Activated CD8-positive, alpha-beta memory T cell treated with anti-CD3 and anti-CD28 coated beads, Interleukin-2, amount 50 U/mL, for 48 hours (primary cell): ENCODE results near the gene DPF3.

Source experiments
- DNase-seq: peaks from one replicate; pipeline ENCODE4 v3.0.0-alpha.2; 2020

DPF3 gene

DNA sequence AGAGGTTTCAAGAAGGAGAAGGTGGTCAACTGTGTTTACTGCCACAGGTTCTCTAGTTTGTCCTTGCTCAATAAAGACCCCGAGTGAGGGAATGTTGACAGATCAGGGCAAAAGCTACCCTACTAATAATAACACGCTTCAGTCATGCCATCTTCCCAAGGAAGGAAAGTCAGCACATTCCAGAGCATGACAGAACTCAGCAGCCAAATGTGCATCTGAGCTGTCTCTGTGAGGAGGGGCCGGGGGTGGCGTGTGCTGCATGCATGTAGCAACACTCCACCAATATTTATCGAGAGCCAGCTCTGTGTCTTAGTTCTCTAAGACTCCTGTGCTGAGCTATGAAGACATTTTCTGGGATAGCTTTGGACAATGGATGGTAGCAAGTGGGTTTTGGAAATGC, 260.4 kb downstream of the DPF3 start:
- no peak for DNase-seq

DNA sequence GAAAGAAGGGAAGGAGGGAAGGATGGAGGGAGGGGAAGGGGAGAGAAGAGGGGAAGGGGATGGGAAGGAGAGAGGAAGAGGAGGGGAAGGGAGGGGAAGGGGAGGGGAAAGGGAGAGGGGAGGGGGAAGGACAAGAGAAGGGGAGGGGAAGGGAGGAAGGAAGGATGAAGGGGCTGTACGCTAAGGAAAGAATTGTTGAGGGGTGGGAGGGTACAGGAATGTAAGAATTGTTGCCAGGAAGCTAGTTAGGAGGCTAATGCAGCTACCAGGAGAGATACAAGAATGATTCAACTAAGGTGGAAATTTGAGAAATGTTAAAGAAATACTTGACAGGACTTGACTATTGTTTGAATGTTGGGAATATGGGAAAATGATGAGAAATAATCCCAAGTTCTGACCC, 261.2 kb downstream of the DPF3 start:
- DNase-seq = no peak

DNA sequence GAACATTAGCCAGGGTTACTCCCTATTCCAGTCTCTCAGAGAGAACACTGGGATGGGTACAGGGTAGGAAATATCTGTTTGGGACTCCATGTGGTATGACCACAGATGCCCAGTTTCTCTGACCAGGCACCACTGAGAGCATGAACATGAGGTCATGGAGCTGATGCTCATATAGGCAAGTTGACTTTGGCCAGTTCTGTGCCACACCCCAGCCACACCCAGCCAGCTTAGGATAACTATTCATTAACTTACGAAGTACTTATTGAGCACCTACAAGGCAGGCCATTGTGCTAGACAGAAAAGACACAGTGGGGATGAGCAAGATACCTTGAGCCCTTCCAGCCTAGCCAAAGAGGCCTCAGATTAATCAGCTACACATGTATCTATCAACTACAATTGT, 262.5 kb downstream of the DPF3 start:
- no peak for DNase-seq

DNA sequence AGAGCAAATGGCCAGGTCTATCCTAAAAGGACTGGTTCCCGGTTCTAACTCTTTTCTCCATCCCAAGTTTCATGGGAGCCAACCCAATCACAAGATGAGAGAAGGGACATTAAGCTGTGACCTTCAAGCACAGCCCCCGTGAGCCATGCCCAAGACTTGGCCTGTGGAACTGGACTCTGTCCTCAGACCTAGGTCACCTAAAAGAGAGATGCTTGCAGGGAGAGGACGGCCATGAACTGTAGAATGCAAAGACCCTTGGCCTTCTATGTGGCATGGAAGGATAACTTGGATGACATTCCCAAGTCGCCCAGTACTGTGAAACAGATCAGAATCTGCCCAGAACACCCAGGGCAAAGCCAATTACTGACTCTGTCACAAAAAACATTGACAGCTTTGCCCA, 263.5 kb downstream of the DPF3 start:
- no peak for DNase-seq

DNA sequence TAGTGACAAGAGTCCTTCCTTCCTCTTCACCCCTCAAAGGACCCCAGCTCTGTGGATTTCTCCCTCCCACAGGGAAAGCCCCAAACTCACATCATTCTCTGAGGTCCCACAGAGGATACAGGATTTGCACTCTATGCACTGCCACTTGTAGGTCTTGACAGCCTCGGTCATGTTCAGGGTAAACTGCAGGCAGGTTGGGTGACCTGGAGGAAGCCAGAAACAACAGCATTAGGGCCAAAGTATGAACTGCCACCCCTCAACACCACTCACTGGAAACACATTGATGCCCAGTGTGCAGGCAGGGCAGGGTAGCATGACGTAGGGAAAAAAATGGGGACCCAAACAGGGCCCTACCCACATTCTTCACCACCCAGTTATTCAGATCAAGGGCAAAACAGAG, 264.4 kb downstream of the DPF3 start:
- DNase-seq = no peak

DNA sequence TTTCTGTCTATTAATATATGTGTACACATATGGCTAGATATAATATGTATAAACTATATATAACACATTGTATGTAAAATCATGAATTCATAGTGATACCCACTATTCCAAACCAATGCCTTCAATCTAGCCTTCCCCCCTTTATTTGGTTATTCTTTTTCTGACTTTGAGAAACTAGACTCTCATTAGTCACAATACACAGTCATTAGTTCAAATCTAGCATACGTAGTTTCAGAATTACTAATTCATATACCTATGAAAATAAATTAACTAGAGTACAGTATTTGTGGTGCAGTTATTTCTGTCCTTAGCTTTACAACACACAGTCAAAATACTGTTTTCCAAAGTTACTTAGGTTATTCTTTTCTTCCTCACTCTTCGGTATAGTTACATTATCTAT, 268.2 kb downstream of the DPF3 start:
- DNase-seq = no peak

DNA sequence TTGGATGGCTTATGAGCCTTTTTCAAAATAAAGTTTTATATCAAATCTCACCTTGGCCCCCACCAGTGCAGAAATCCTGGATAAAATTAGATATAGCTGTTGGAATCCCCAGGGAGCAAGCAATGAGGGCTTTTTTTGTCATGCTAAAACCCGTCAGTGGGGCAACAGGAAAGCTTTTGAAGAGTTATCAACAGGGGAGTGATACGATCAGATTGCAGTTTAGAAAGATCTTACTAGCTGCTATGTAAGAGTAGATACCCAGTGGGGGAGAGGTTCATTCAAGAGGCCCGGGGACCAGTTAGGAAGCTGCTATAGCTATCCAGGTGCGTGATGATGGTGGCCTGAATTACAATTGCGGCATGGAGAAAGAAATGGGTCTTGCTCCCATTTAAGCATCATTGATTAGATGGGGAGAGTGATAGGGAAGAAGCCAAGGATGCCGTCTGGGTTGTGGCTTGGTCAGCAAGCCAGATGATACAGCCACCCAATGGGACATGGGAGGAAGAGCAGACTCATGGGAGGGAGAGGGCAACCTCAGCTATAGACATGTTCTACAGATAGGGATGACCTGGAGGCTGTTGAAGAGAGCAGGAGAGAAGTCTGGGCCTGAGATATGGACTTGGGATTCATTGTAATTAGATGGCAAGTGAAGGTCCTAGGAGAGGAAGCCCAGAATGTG, 272.4 kb downstream of the DPF3 start:
- DNase-seq = no peak

DNA sequence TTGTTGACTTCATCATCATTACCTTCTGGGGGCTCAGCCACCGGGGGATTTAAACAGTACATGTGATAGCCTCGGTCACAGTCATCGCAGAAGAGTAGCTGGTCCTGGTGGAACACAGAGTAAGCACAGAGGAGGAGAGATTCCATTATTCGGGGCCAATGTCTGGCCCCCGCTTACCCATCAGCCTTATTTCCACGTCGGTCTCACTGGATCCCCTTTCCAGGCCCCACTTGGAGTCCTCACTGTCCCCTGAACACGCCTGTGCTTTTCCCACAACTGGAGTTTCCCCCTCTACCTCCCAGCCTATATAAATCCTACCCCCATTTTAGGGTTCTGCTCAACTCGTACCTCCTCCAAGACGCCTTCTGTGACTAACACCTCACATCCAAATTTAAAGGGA, 274.0 kb downstream of the DPF3 start:
- DNase-seq = no peak

DNA sequence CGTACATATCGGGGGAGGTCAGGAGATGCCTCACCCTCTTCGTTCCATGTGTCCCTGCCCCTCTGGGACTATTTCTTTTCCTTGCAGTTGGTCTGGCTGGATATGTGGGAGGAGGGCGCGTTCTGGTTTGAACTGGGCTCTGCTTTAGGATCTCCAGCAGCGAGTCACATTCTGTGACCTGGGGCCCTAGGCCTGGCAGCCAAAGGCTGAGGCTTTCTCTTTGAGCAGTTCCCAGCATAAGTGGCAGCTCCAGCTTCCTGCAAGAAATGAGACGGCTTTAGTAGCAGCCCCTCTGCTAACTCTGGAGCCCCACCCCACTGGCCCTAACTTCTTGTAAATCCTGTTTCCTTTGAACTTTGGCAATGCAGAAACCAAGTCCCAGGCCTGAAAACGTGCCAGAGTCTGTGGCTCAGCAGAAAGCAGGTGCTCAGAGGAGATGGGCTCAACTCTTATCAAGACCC, 274.8 kb downstream of the DPF3 start:
- DNase-seq = no peak

DNA sequence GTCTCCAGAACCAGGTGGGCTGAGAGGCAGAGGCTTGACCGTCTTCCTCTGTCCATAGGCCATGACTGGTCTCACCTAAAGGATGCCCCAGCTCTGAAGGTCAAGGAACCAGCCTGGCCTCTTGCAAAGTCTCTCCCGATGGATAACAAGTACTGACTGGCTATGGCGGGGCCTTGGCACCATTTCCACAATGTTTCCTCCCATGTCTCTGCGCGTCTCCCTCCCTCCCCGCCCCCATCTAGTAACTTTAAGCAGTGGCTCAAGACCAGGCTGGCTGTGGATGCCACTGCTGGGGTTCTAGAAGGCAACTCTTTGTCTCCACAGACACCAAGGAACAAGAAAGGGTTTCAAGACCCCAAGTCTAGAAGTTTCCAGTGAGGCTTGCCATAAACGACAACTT, 275.5 kb downstream of the DPF3 start:
- DNase-seq = no peak

DNA sequence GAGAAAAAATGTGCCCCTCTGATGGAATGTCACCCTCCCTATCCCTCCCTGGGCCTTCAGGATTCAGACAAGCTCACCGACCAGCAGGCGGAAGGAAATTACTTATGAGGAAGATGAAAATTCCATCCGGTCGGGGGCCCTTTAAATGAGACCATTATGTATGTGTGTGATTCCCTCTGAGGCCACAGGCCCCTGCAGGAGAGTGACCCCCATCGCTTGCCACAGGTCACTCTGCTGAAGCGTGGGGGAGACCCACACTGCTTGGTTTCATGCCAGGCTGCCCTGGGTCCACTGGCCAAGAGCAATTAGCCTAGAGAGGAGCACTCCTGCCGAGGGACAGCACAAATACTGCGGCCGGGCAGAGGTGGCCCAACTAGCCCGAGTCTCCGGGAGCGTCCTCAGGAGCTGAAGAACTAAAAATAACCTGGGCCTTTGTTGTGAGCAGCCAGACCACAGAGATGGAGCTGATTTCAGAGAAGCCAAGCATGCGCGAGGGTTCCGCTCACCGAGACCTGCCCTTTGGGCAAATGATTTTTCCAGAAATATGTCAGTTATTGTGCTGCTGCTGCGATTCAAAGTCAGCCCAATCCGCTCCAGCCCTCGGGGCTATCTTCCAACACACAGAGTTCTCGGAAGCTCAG, 276.4 kb downstream of the DPF3 start:
- DNase-seq = no peak

DNA sequence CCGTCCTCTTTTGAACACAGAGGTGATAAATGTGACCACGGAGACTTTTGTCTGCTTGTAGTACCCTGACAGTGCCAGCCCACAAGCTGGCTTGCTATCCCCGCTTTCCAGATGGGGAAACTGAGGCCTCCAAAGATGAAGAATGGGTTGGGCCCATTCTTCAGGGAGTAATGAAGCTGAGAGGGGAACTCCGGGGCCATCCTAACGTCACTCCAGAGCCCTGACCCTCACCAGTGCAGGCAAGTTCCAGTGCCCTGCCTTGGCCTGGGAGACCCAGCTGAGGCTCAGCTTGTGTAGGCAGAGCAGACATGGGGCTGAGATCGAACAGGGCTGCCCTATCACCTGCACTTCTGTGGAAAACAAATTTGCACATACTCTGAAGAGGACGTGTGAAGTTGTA, 277.1 kb downstream of the DPF3 start:
- no peak for DNase-seq

DNA sequence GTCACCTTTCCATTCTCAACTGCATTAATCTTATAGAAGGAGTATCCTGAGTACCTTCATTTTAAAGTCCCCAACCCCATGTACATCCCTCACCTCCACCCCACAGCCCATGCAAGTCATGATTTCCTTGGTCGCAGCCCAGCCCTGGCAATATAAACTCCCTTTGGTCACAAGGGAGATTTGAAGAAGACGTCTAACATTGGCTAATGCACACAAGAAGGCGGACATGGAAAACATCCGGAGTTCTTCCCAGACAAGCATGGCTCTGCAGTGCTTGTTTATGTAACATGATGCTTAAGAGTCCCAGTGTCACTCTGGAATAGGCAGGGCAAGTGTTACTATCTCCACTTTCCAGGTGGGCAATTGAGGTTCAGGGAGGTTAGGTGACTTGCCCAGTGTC, 277.6 kb downstream of the DPF3 start:
- no peak for DNase-seq

DNA sequence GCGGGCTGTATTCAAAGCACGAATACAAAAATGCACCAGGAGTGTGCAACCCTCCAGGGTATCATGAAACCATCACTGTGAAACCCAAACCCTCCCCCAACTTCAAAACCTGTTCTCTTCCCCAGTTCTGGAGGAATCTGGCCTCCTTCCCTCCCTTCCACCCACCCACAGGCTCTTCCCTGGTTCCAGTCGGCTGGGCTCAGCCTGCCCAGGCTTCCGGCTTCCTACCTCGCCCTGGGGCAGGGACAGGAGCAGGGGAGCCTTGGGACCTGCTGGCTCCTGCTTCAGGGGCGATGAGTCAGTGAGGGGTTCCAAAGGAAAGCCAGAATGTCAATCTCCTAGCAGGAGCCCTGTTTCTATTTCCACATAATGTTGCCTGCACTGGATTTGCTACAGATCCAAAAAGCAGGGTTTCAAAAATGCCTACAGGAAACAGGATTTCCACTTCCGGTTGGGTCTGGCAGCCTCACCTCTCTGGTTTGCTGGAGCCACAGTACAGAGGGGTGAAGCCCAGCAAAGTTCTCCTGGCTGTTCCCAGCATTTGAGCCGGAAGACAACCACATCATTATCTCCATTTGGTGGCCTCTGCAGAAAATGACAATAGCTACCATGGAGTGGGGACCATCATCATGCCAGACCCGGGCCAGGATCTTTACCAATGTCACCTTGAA, 278.3 kb downstream of the DPF3 start:
- DNase-seq = no peak

DNA sequence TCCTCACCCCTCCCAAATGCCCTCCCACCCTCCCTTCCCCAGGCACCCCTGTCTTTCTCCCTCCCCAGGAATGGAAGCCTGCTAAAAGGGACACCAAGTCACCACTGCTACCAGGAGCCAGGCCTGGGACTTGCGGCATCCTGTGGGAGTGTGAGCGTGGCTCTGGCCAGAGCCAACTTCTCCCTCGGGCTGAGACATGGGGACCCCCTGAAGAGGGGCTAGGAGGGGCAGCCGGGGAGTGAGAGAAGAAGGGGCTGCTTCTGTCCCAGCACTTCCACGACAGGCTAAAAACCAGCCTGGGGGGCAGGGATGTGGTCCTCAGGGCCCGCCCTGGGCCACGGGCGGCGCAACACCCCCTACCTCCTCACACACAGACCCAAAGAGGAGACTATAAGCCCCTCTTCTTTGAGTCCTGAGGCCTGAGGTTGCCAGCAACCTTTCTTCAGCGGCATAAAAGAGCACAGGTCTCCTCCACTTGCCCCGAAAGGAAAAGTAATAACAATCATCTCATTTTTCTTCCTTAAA, 278.9 kb downstream of the DPF3 start:
- no peak for DNase-seq

DNA sequence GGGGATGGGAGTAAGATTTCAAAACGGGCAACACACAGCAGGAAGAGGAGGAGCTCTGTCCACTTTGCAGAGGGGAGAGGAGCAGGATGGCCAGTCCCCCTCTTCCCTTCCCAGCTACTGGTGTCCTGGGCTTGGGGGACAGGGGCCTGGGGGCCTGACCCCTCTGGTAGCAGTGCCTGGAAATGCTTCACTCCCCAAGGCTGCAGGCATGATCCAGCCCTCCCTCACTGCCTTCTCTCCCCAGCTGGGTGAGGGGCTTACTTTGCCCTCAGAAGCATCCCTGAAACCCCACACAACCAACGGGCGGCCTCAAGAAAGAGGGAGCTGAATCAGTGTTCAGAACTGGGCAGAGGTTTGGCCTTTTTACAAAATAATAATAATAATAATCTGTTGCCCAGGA, 279.5 kb downstream of the DPF3 start:
- no peak for DNase-seq

DNA sequence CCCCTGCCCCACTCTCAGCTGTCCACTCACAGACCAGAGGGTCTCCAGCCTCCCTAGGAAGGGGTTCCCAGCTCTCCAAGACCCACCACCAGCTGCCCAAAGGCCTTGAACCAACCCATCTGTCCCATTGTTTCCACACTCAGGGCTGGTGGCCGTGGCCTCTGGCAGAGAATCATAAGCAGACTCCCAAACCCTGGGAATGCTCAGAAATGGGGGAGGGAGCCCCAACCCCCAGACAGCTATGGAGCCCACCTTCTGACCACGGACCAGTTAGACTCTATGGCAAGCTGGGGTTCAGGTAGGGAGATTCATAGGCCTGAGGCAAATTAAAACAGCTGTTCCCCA, 280.0 kb downstream of the DPF3 start:
- DNase-seq = no peak

DNA sequence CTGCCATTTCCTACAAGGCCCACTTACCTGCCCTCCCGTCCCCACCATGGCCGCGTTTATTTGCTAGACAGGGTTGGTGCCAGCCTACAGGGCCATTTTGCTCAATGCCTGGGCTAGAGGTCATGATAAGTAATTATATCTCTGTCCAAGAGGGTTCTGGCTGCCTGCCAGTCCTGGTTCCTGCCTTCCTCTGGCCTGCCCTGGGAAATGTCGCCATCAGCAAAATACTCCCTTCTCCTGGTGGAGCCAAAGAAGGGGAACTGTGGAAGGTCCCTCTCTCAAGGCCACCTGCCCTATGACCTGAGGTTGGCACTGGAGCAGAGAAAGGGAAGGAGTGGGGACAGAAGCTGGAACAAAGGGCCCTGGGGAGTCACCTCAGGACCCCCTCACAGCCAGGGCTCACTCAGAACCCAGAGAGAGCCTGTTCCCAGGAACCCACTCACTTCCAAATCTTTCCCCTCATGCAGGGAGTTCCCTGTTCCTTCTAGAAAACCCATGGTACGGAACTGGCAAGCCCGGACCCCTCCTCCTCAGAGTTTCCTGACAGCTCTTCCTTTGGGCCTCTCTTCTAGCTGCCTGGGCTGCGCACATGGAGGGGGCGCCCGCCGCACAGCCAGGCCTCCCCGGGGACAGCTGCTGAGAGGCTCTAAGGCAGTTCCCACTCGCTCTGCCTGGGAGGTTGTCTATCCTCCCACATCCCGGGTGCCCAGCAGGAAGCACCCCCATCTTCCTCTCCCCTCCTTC, 280.5 kb downstream of the DPF3 start:
- no peak for DNase-seq

DNA sequence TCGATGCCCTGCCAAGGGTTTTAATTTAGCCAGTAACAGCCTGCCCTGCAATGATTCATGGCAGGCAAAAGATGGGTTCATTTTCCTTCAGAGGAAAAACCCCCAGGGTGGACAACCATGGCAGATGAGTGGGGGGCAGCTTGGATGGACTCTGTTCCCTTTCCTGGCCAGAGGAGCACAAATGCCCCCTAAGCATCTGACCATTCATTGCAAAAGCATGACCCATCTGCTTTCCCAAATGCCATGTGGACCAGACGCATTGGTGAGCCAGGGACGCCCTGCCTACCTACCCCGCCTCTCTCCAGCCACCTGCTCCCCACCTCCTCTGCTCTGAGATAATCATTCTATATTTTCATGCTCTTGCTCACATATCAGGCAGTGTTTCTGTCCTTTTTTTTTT, 281.9 kb downstream of the DPF3 start:
- DNase-seq = peak; percentile 17

DNA sequence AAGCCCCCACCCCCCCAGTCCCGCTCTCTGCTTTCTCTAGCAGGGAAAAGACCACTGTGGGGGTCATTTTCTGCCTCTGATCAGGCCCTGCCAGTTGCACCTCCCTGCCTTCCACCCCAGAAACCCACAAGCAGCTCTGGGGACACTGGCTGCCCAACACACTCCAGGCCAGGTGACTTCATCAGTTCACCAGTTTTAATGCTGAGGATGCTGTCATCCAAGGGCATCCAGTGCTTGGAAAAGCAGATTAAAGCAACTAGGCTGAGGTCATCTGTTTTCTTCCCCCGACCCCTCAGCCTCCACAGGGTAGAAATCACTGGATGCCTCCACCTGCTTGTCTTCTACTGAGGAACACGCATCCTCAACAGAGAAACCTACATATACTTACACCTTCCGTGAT, 282.4 kb downstream of the DPF3 start:
- peak; percentile 25 for DNase-seq

DNA sequence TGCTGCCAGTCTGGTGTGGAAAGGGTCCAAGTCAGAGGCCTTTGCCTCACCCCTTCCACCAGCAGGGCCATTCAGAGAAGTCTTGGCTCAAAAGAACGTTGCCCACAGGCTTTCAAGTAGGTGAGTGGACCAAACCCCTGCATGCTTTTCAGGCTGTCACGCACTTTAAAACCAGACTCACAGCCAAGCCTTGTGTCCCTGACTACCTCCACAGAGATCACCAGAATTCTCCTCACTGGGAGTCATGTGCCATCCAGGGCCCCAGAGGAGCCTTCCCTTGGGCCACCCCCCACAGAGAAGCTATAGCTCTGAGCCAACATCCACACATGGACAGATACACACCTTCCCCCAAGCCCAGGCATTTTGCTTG, 283.1 kb downstream of the DPF3 start:
- peak; percentile 37 for DNase-seq

DNA sequence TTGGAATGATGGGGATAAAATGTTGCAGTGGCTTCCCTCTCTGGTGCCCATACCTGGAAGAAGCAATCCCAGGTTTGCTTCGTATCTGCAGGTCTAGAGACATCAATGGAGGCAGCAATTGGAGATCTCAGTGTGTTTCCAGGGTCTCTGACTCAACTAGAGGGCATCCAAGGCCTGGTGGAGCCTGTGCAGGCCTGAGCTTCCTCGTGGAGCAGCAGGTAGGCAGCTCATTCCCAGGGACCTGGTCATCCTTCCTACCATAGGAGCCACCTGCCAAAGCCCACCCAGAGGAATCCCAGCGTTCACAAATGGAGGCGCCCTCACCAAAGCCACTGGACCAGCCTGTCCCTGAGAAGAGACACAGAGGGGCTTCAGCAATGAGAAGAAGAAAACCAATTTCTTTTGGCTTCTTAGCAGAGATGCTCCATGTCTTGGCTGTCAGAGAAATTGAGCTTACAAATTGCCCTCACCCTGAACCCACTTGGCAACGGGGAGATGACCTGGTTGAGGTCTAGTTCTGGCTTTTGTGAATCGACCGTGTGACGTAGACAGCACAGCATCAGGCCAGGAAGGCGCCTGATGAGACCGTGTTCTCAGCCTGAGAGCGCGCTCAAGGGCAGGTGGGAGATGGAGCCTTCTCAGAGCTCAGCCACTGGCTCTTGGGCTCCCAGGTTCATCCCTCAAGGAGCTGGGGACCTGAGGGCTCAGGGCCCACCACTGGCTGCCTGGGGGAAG, 283.6 kb downstream of the DPF3 start:
- peak; percentile 32 for DNase-seq
